Mucosa of gallbladder (tissue), 1 donor: ENCODE measurements around the gene HERC5. TPM values are rescaled to one million over a fixed set of nuclear protein-coding genes. Genes with fewer than 3 reads are reported as not detected.
"Not testable (repeated sequence)": the region's sequence is repeated elsewhere in the genome, so short reads cannot be mapped to it uniquely, and the experiment has no call there.

Experiments used
- DNase-seq: peaks from one replicate; pipeline ENCODE4 v3.0.0-alpha.2; 2020; ENCODE audit warnings: low spot score
- total RNA-seq: library from RNA; stranded (reverse); gene quantifications from one replicate; pipeline ENCODE4 v1.2.1, GENCODE V29; 2021
- donor health status: DM: no; HTN: no; CAD: no.

HERC5 gene
- total RNA-seq, 1 donor from 2014 or later: 4.1 TPM

- not testable (repeated sequence) for DNase-seq
These were observed 8.6 kb upstream of the HERC5 start for GRCh38 chr4:88448211-88448765.

- DNase-seq: no peak
These were observed 8.0 kb upstream of the HERC5 start for GRCh38 chr4:88448889-88449288.

GRCh38 chr4:88449290-88449689 is 7.6 kb upstream of the HERC5 start:
- DNase-seq: no peak

GRCh38 chr4:88451205-88451604 is 5.7 kb upstream of the HERC5 start:
- no peak for DNase-seq

GRCh38 chr4:88452912-88453311 is 4.0 kb upstream of the HERC5 start:
- DNase-seq: no peak

- DNase-seq: peak; percentile 22
These were observed 586 bp downstream of the HERC5 start for GRCh38 chr4:88457307-88458103.

- no peak for DNase-seq
These were observed 1.3 kb downstream of the HERC5 start for GRCh38 chr4:88458104-88458740.

GRCh38 chr4:88465653-88466192 is 8.8 kb downstream of the HERC5 start:
- DNase-seq: no peak

GRCh38 chr4:88467392-88467791 is 10.5 kb downstream of the HERC5 start:
- no peak for DNase-seq

- no peak for DNase-seq
These were observed 20.4 kb downstream of the HERC5 start for GRCh38 chr4:88477229-88477860.

GRCh38 chr4:88478247-88478646 is 21.3 kb downstream of the HERC5 start:
- no peak for DNase-seq

- DNase-seq: no peak
These were observed 24.6 kb downstream of the HERC5 start for GRCh38 chr4:88481537-88481936.

GRCh38 chr4:88489100-88489761 is 32.3 kb downstream of the HERC5 start:
- no peak for DNase-seq

GRCh38 chr4:88497859-88498409 is 41.0 kb downstream of the HERC5 start:
- no peak for DNase-seq

GRCh38 chr4:88503344-88503743 is 46.4 kb downstream of the HERC5 start:
- DNase-seq: no peak

GRCh38 chr4:88511236-88511635 is 54.3 kb downstream of the HERC5 start:
- DNase-seq: no peak

GRCh38 chr4:88514557-88515511 is 57.9 kb downstream of the HERC5 start:
- no peak for DNase-seq

- DNase-seq: no peak
These were observed 59.8 kb downstream of the HERC5 start for GRCh38 chr4:88516746-88517145.

GRCh38 chr4:88517825-88518224 is 60.9 kb downstream of the HERC5 start:
- DNase-seq: no peak

- DNase-seq: no peak
These were observed 62.0 kb downstream of the HERC5 start for GRCh38 chr4:88518911-88519310.
